Astrocyte of the spinal cord (primary cell): ENCODE results near the gene PLEKHG4.

ENCODE experiments used
- DNase-seq: peaks from one replicate; pipeline ENCODE4 v3.0.0; 2011; ENCODE audit warnings: low read depth, low spot score
- H3K4me3 ChIP-seq: 2 replicates; pipeline ENCODE4 v1.5.1; 2011; ENCODE audit warnings: low read depth, mild to moderate bottlenecking, low read length, moderate library complexity
- CTCF ChIP-seq: IDR thresholded peaks from 2 replicates; pipeline ENCODE4 v1.5.1; 2012; ENCODE audit warnings: low read depth, mild to moderate bottlenecking, low read length, inconsistent platforms
- in situ Hi-C: cut with HindIII; loops from 2 replicates; pipeline ENCODE4 v1.10.0; 2017; ENCODE audit warnings: low sequenced_read_pairs

The PLEKHG4 gene

GRCh38 chr16:67256701-67257230 lies 22.6 kb upstream of the PLEKHG4 start:
- H3K4me3 ChIP-seq: no peak overlapping the region

GRCh38 chr16:67257486-67258160 lies 21.7 kb upstream of the PLEKHG4 start:
- H3K4me3 ChIP-seq: no peak overlapping the region
- in situ Hi-C loops: no loop called here
- no peak for TF ChIP-seq CTCF
- DNase-seq: no peak

More at GRCh38 chr16:67256701-67257230, 22.6 kb upstream of the PLEKHG4 start:
- in situ Hi-C loops: no loop called here
- no peak for TF ChIP-seq CTCF
- no peak for DNase-seq

GRCh38 chr16:67258161-67258835 lies 21.0 kb upstream of the PLEKHG4 start:
- DNase-seq: no peak
- no peak for TF ChIP-seq CTCF
- in situ Hi-C loops: no loop called here
- no peak overlapping the region for H3K4me3 ChIP-seq

- no peak for TF ChIP-seq CTCF
- H3K4me3 ChIP-seq: no peak overlapping the region
- in situ Hi-C loops: no loop called here
- DNase-seq: no peak
These were observed 19.6 kb upstream of the PLEKHG4 start for GRCh38 chr16:67259705-67260104.

GRCh38 chr16:67260426-67261063 lies 18.8 kb upstream of the PLEKHG4 start:
- peak; percentile 77 for TF ChIP-seq CTCF
- in situ Hi-C loops: no loop called here
- H3K4me3 ChIP-seq: no peak overlapping the region
- peak; percentile 68 for DNase-seq

GRCh38 chr16:67263201-67263600 lies 16.1 kb upstream of the PLEKHG4 start:
- DNase-seq: no peak
- TF ChIP-seq CTCF: no peak
- in situ Hi-C loops: no loop called here
- H3K4me3 ChIP-seq: no peak overlapping the region
